T-helper 2 cell treated with Interferon-gamma antibody and Interleukin-4, amounts not matched to agents 5 μg/mL and 100 μg/mL, for 36 hours (primary cell): ENCODE measurements around the gene MRPL48.

Experiments used
- DNase-seq: peaks from one replicate; pipeline ENCODE4 v3.0.0; 2021; ENCODE audit warnings: low spot score
- H3K27ac Mint-ChIP-seq: one replicate; pipeline ENCODE4 v1.8.0; 2021; ENCODE audit warnings: mild to moderate bottlenecking, mixed read lengths
- H3K27me3 Mint-ChIP-seq: one replicate; pipeline ENCODE4 v1.8.0; 2021; ENCODE audit warnings: low read depth, mixed read lengths
- H3K36me3 Mint-ChIP-seq: one replicate; pipeline ENCODE4 v1.8.0; 2021; ENCODE audit warnings: low read depth, mixed read lengths
- H3K4me1 Mint-ChIP-seq: one replicate; pipeline ENCODE4 v1.8.0; 2021; ENCODE audit warnings: low read depth, mixed read lengths
- H3K4me3 Mint-ChIP-seq: one replicate; pipeline ENCODE4 v1.8.0; 2022; ENCODE audit warnings: mild to moderate bottlenecking, moderate library complexity, mixed read lengths
- H3K9me3 Mint-ChIP-seq: one replicate; pipeline ENCODE4 v1.8.0; 2021; ENCODE audit warnings: mixed read lengths

Gene MRPL48

GRCh38 chr11:73787051-73787642 lies 527 bp upstream of the MRPL48 start:
- peaks cover 14% of the 10 kb centered on the region for H3K4me1 Mint-ChIP-seq
- peak overlapping the region; percentile 99 for H3K4me3 Mint-ChIP-seq
- peaks cover 1% of the 10 kb centered on the region for H3K36me3 Mint-ChIP-seq
- peak overlapping the region; percentile 92 for H3K27ac Mint-ChIP-seq
- H3K9me3 Mint-ChIP-seq, result no peaks in the 10 kb centered on the region
- DNase-seq, result no peak
- no peaks in the 10 kb centered on the region for H3K27me3 Mint-ChIP-seq

- no peak for DNase-seq
- no peaks in the 10 kb centered on the region for H3K9me3 Mint-ChIP-seq
- H3K27me3 Mint-ChIP-seq, result no peaks in the 10 kb centered on the region
- peak overlapping the region; percentile 99 for H3K4me3 Mint-ChIP-seq
- peaks cover 19% of the 10 kb centered on the region for H3K4me1 Mint-ChIP-seq
- H3K27ac Mint-ChIP-seq, result no peak overlapping the region
- H3K36me3 Mint-ChIP-seq, result peaks cover 4% of the 10 kb centered on the region
Measured at GRCh38 chr11:73789279-73789670, 1.6 kb downstream of the MRPL48 start.

GRCh38 chr11:73792584-73792983 lies 4.9 kb downstream of the MRPL48 start:
- DNase-seq, result no peak
- no peaks in the 10 kb centered on the region for H3K27me3 Mint-ChIP-seq
- peaks cover 11% of the 10 kb centered on the region for H3K4me1 Mint-ChIP-seq
- no peak overlapping the region for H3K4me3 Mint-ChIP-seq
- peaks cover 4% of the 10 kb centered on the region for H3K36me3 Mint-ChIP-seq
- no peaks in the 10 kb centered on the region for H3K9me3 Mint-ChIP-seq
- no peak overlapping the region for H3K27ac Mint-ChIP-seq

GRCh38 chr11:73795925-73796632 lies 8.4 kb downstream of the MRPL48 start:
- H3K9me3 Mint-ChIP-seq, result no peaks in the 10 kb centered on the region
- H3K4me3 Mint-ChIP-seq, result no peak overlapping the region
- H3K27ac Mint-ChIP-seq, result no peak overlapping the region
- DNase-seq, result no peak
- peaks cover 4% of the 10 kb centered on the region for H3K36me3 Mint-ChIP-seq
- peaks cover 9% of the 10 kb centered on the region for H3K4me1 Mint-ChIP-seq
- no peaks in the 10 kb centered on the region for H3K27me3 Mint-ChIP-seq

GRCh38 chr11:73797457-73797856 lies 9.8 kb downstream of the MRPL48 start:
- H3K9me3 Mint-ChIP-seq, result no peaks in the 10 kb centered on the region
- no peak overlapping the region for H3K4me3 Mint-ChIP-seq
- H3K27me3 Mint-ChIP-seq, result no peaks in the 10 kb centered on the region
- H3K4me1 Mint-ChIP-seq, result peaks cover 3% of the 10 kb centered on the region
- no peak for DNase-seq
- H3K36me3 Mint-ChIP-seq, result peaks cover 3% of the 10 kb centered on the region
- no peak overlapping the region for H3K27ac Mint-ChIP-seq

GRCh38 chr11:73800276-73800806 lies 12.7 kb downstream of the MRPL48 start:
- no peak overlapping the region for H3K4me3 Mint-ChIP-seq
- H3K9me3 Mint-ChIP-seq, result no peaks in the 10 kb centered on the region
- H3K27me3 Mint-ChIP-seq, result no peaks in the 10 kb centered on the region
- DNase-seq, result no peak
- no peaks in the 10 kb centered on the region for H3K4me1 Mint-ChIP-seq
- H3K27ac Mint-ChIP-seq, result no peak overlapping the region
- H3K36me3 Mint-ChIP-seq, result peaks cover 4% of the 10 kb centered on the region

- Mint-ChIP-seq H3K27me3 (no peaks in the 10 kb centered on the region), H3K4me3 (no peak overlapping the region), H3K27ac (no peak overlapping the region), H3K9me3 (no peaks in the 10 kb centered on the region), H3K4me1 (no peaks in the 10 kb centered on the region), H3K36me3 (peaks cover 7% of the 10 kb centered on the region)
- DNase-seq, result no peak
Measured at GRCh38 chr11:73801136-73801535, 13.5 kb downstream of the MRPL48 start.

GRCh38 chr11:73804712-73805111 lies 17.0 kb downstream of the MRPL48 start:
- Mint-ChIP-seq H3K4me1 (no peaks in the 10 kb centered on the region), H3K36me3 (peaks cover 17% of the 10 kb centered on the region), H3K27me3 (no peaks in the 10 kb centered on the region), H3K27ac (no peak overlapping the region), H3K4me3 (no peak overlapping the region), H3K9me3 (no peaks in the 10 kb centered on the region)
- no peak for DNase-seq

- H3K4me1 Mint-ChIP-seq, result no peaks in the 10 kb centered on the region
- no peak overlapping the region for H3K27ac Mint-ChIP-seq
- no peaks in the 10 kb centered on the region for H3K27me3 Mint-ChIP-seq
- peaks cover 22% of the 10 kb centered on the region for H3K36me3 Mint-ChIP-seq
- H3K9me3 Mint-ChIP-seq, result no peaks in the 10 kb centered on the region
- DNase-seq, result no peak
- no peak overlapping the region for H3K4me3 Mint-ChIP-seq
Measured at GRCh38 chr11:73808052-73808451, 20.4 kb downstream of the MRPL48 start.

GRCh38 chr11:73810637-73811036 lies 23.0 kb downstream of the MRPL48 start:
- no peak for DNase-seq
- H3K27ac Mint-ChIP-seq, result no peak overlapping the region
- H3K9me3 Mint-ChIP-seq, result no peaks in the 10 kb centered on the region

GRCh38 chr11:73812234-73812633 lies 24.6 kb downstream of the MRPL48 start:
- no peaks in the 10 kb centered on the region for H3K27me3 Mint-ChIP-seq
- H3K27ac Mint-ChIP-seq, result no peak overlapping the region
- peaks cover 20% of the 10 kb centered on the region for H3K36me3 Mint-ChIP-seq
- H3K4me1 Mint-ChIP-seq, result no peaks in the 10 kb centered on the region
- DNase-seq, result no peak
- H3K4me3 Mint-ChIP-seq, result no peak overlapping the region
- no peaks in the 10 kb centered on the region for H3K9me3 Mint-ChIP-seq

More at GRCh38 chr11:73810637-73811036, 23.0 kb downstream of the MRPL48 start:
- peaks cover 23% of the 10 kb centered on the region for H3K36me3 Mint-ChIP-seq
- H3K4me3 Mint-ChIP-seq, result no peak overlapping the region
- H3K4me1 Mint-ChIP-seq, result no peaks in the 10 kb centered on the region
- no peaks in the 10 kb centered on the region for H3K27me3 Mint-ChIP-seq

- Mint-ChIP-seq H3K9me3 (no peaks in the 10 kb centered on the region), H3K4me3 (no peak overlapping the region), H3K36me3 (peaks cover 13% of the 10 kb centered on the region), H3K4me1 (no peaks in the 10 kb centered on the region), H3K27me3 (no peaks in the 10 kb centered on the region), H3K27ac (no peak overlapping the region)
- no peak for DNase-seq
Measured at GRCh38 chr11:73814812-73815211, 27.1 kb downstream of the MRPL48 start.

GRCh38 chr11:73818846-73819245 lies 31.2 kb downstream of the MRPL48 start:
- DNase-seq, result no peak
- Mint-ChIP-seq H3K9me3 (no peaks in the 10 kb centered on the region), H3K36me3 (peaks cover 10% of the 10 kb centered on the region), H3K27me3 (no peaks in the 10 kb centered on the region), H3K4me3 (no peak overlapping the region), H3K27ac (no peak overlapping the region), H3K4me1 (no peaks in the 10 kb centered on the region)

GRCh38 chr11:73830261-73830660 lies 42.6 kb downstream of the MRPL48 start:
- DNase-seq, result no peak
- Mint-ChIP-seq H3K4me1 (no peaks in the 10 kb centered on the region), H3K9me3 (no peaks in the 10 kb centered on the region), H3K27ac (no peak overlapping the region), H3K27me3 (no peaks in the 10 kb centered on the region), H3K36me3 (peaks cover 19% of the 10 kb centered on the region), H3K4me3 (no peak overlapping the region)
